ENCODE results near the gene INTS14.

- TF ChIP-seq CTCF (IDR thresholded peaks at IDR 0.05; ENCODE audit: borderline replicate concordance, extremely low read depth, low read length, poor library complexity, severe bottlenecking): no peak
- TF ChIP-seq EZH2 (IDR thresholded peaks at IDR 0.05; ENCODE audit: borderline replicate concordance, low read depth, low read length, severe bottlenecking): no peak
Measured at GRCh38 chr15:65629548-65629947, 18.6 kb upstream of the INTS14 start.
